Adrenal gland (tissue), 5 donors: ENCODE measurements around the gene EVPL.

ENCODE experiments used
- POLR2A ChIP-seq, 2 donors: fragments of 450-650 bp; IDR thresholded peaks; one replicate each; pipeline ENCODE4 v1.6.1; 2017; ENCODE audit warnings: antibody characterized with exemption in 2 of 2, mild to moderate bottlenecking in 2 of 2, moderate library complexity in 1 of 2
- TF ChIP-seq, protein P1 (sequence below), 6 experiments: fragments of 450-650 bp in 4 of 6; fragments of 200-600 bp in 2 of 6; sonication (generic) in 1 of 6; IDR thresholded peaks; 1 replicate in 5 of 6; 2 replicates in 1 of 6; pipeline versions ENCODE4 v1.5.1 to v1.8.0; 2016 to 2021; ENCODE audit warnings: antibody characterized with exemption in 6 of 6, mild to moderate bottlenecking in 2 of 6, moderate library complexity in 1 of 6
- donor health status: DM: no; HTN: no; CAD: no.

GRCh38 chr17:76011951-76012350 lies 15.2 kb downstream of the EVPL start:
- TF ChIP-seq, protein P1, sequence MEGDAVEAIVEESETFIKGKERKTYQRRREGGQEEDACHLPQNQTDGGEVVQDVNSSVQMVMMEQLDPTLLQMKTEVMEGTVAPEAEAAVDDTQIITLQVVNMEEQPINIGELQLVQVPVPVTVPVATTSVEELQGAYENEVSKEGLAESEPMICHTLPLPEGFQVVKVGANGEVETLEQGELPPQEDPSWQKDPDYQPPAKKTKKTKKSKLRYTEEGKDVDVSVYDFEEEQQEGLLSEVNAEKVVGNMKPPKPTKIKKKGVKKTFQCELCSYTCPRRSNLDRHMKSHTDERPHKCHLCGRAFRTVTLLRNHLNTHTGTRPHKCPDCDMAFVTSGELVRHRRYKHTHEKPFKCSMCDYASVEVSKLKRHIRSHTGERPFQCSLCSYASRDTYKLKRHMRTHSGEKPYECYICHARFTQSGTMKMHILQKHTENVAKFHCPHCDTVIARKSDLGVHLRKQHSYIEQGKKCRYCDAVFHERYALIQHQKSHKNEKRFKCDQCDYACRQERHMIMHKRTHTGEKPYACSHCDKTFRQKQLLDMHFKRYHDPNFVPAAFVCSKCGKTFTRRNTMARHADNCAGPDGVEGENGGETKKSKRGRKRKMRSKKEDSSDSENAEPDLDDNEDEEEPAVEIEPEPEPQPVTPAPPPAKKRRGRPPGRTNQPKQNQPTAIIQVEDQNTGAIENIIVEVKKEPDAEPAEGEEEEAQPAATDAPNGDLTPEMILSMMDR (IDR thresholded peaks at IDR 0.05), result no peak
- no peak for TF ChIP-seq POLR2A (IDR thresholded peaks at IDR 0.05)
